Measurements from ENCODE around the gene CLEC5A. TPM values are rescaled to one million over a fixed set of nuclear protein-coding genes. Genes with fewer than 3 reads are reported as not detected.
"Not testable (repeated sequence)": the region's sequence is repeated elsewhere in the genome, so short reads cannot be mapped to it uniquely, and the experiment has no call there.

CLEC5A gene
- 0.41 TPM for total RNA-seq
- long read RNA-seq, partial matches to known transcripts = 0 of 1 reads
- long read RNA-seq, other reads (novel, unspliced or antisense) = 0 of 1 reads

- intact Hi-C loops (cut with DNase I) = no loop called here
- ATAC-seq (no peak), DNase-seq (ENCODE audit: missing footprints) (no peak)
These were observed at the start of gene CLEC5A for GRCh38 chr7:141946796-141947195. TSS of gene CLEC5A (minus strand) at chr7:141946974. CDS start at chr7:141946292, 682 bp downstream.

GRCh38 chr7:141993354-141993753 lies 46.6 kb upstream of the CLEC5A start:
- DNase-seq (ENCODE audit: missing footprints) = no peak

GRCh38 chr7:141992688-141993087 lies 45.9 kb upstream of the CLEC5A start:
- ATAC-seq = no peak
- intact Hi-C loops (cut with DNase I) = no loop called here
- DNase-seq (ENCODE audit: missing footprints) = peak; percentile 62

More at GRCh38 chr7:141993354-141993753, 46.6 kb upstream of the CLEC5A start:
- intact Hi-C loops (cut with DNase I) = no loop called here
- no peak for ATAC-seq

- no peak for DNase-seq (ENCODE audit: missing footprints)
- intact Hi-C loops (cut with DNase I) = no loop called here
- ATAC-seq = no peak
These were observed 45.4 kb upstream of the CLEC5A start for GRCh38 chr7:141992156-141992555.

- ATAC-seq = no peak
- intact Hi-C loops (cut with DNase I) = no loop called here
These were observed 44.4 kb upstream of the CLEC5A start for GRCh38 chr7:141991140-141991539.

GRCh38 chr7:141990011-141990725 lies 43.4 kb upstream of the CLEC5A start:
- intact Hi-C loops (cut with DNase I) = no loop called here
- DNase-seq (ENCODE audit: missing footprints) = no peak
- no peak for ATAC-seq

More at GRCh38 chr7:141991140-141991539, 44.4 kb upstream of the CLEC5A start:
- no peak for DNase-seq (ENCODE audit: missing footprints)

- DNase-seq (ENCODE audit: missing footprints); ATAC-seq; intact Hi-C loops (cut with DNase I): not testable (repeated sequence)
These were observed 41.0 kb upstream of the CLEC5A start for GRCh38 chr7:141987803-141988202.

GRCh38 chr7:141986923-141987322 lies 40.1 kb upstream of the CLEC5A start:
- intact Hi-C loops (cut with DNase I) = no loop called here
- no peak for DNase-seq (ENCODE audit: missing footprints)
- no peak for ATAC-seq

- DNase-seq (ENCODE audit: missing footprints); intact Hi-C loops (cut with DNase I); ATAC-seq: not testable (repeated sequence)
These were observed 39.2 kb upstream of the CLEC5A start for GRCh38 chr7:141985926-141986325.

- DNase-seq (ENCODE audit: missing footprints) (no peak), ATAC-seq (no peak)
- intact Hi-C loops (cut with DNase I) = loop anchor here (5.0 kb wide), 1 partner anchor 208 kb away; no protein-coding TSS in a partner anchor
These were observed 32.8 kb upstream of the CLEC5A start for GRCh38 chr7:141979568-141979967.

- DNase-seq (ENCODE audit: missing footprints) = no peak
- ATAC-seq = no peak
- intact Hi-C loops (cut with DNase I) = loop anchor here (5.0 kb wide), 1 partner anchor 209 kb away; no protein-coding TSS in a partner anchor
These were observed 31.6 kb upstream of the CLEC5A start for GRCh38 chr7:141978351-141978750.

GRCh38 chr7:141976524-141977245 lies 29.9 kb upstream of the CLEC5A start:
- DNase-seq (ENCODE audit: missing footprints) = no peak
- intact Hi-C loops (cut with DNase I) = loop anchor here (5.0 kb wide), 1 partner anchor 211 kb away; no protein-coding TSS in a partner anchor
- no peak for ATAC-seq

GRCh38 chr7:141975806-141976523 lies 29.2 kb upstream of the CLEC5A start:
- DNase-seq (ENCODE audit: missing footprints) = peak; percentile 86
- ATAC-seq = no peak
- intact Hi-C loops (cut with DNase I) = loop anchor here (5.0 kb wide), 1 partner anchor 211 kb away; no protein-coding TSS in a partner anchor

GRCh38 chr7:141974831-141975230 lies 28.1 kb upstream of the CLEC5A start:
- intact Hi-C loops (cut with DNase I) = loop anchor here (5.0 kb wide), 1 partner anchor 212 kb away; no protein-coding TSS in a partner anchor
- DNase-seq (ENCODE audit: missing footprints) = no peak
- ATAC-seq = no peak

- no peak for DNase-seq (ENCODE audit: missing footprints)
- no peak for ATAC-seq
- intact Hi-C loops (cut with DNase I) = no loop called here
These were observed 26.9 kb upstream of the CLEC5A start, which contains the start of gene TAS2R38 for GRCh38 chr7:141973673-141974072. TSS of gene TAS2R38 (minus strand) at chr7:141973773. CDS start at chr7:141973689, 84 bp downstream.

GRCh38 chr7:141960687-141961422 lies 14.1 kb upstream of the CLEC5A start:
- DNase-seq (ENCODE audit: missing footprints) (no peak), ATAC-seq (no peak)
- intact Hi-C loops (cut with DNase I) = no loop called here

GRCh38 chr7:141956084-141956483 lies 9.3 kb upstream of the CLEC5A start:
- intact Hi-C loops (cut with DNase I) = no loop called here
- no peak for DNase-seq (ENCODE audit: missing footprints)

GRCh38 chr7:141954334-141954733 lies 7.6 kb upstream of the CLEC5A start:
- intact Hi-C loops (cut with DNase I) = no loop called here
- DNase-seq (ENCODE audit: missing footprints) (no peak), ATAC-seq (no peak)

More at GRCh38 chr7:141956084-141956483, 9.3 kb upstream of the CLEC5A start:
- no peak for ATAC-seq
